SK-N-SH treated with all-trans-retinoic acid at 6 μM for 48 hours (cell line): ENCODE results near the gene PPT2.

ENCODE experiments used
- ATAC-seq: fragments of 200-7000 bp; cut with Tn5 transposase; 3 replicates; pipeline ENCODE4 v1.9.1; 2020; ENCODE audit warnings: mild to moderate bottlenecking, moderate library complexity
- BACH2 ChIP-seq: fragments of 250-450 bp; sonication (Bioruptor Pico); IDR thresholded peaks from 2 replicates; pipeline ENCODE4 v1.9.0; 2021; ENCODE audit warnings: mild to moderate bottlenecking, borderline replicate concordance
- CREB5 ChIP-seq: fragments of 250-450 bp; sonication (Bioruptor Pico); IDR thresholded peaks from 2 replicates; pipeline ENCODE4 v1.5.1; 2020; ENCODE audit warnings: low read depth, mild to moderate bottlenecking, moderate library complexity
- CSDC2 ChIP-seq: fragments of 250-450 bp; sonication (Bioruptor Pico); IDR thresholded peaks from 2 replicates; pipeline ENCODE4 v1.5.0; 2020; ENCODE audit warnings: mild to moderate bottlenecking, moderate library complexity
- CSRNP3 ChIP-seq: fragments of 250-450 bp; sonication (Bioruptor Pico); IDR thresholded peaks from 2 replicates; pipeline ENCODE4 v1.5.1; 2021; ENCODE audit warnings: mild to moderate bottlenecking, moderate library complexity
- ESRRG ChIP-seq: fragments of 250-450 bp; sonication (Bioruptor Pico); IDR thresholded peaks from 2 replicates; pipeline ENCODE4 v1.6.1; 2021; ENCODE audit warnings: mild to moderate bottlenecking
- ISL1 ChIP-seq: fragments of 250-450 bp; sonication (Bioruptor Pico); IDR thresholded peaks from 2 replicates; pipeline ENCODE4 v2.1.2; 2022; ENCODE audit warnings: mild to moderate bottlenecking, moderate library complexity
- PATZ1 ChIP-seq: fragments of 250-450 bp; sonication (Bioruptor Pico); IDR thresholded peaks from 2 replicates; pipeline ENCODE4 v1.8.0; 2020; ENCODE audit warnings: mild to moderate bottlenecking, moderate library complexity, borderline replicate concordance
- POU6F1 ChIP-seq: fragments of 250-450 bp; sonication (Bioruptor Pico); IDR thresholded peaks from 2 replicates; pipeline ENCODE4 v1.8.0; 2021; ENCODE audit warnings: low read depth, mild to moderate bottlenecking, moderate library complexity, borderline replicate concordance
- PPARA ChIP-seq: fragments of 250-450 bp; sonication (Bioruptor Pico); IDR thresholded peaks from 2 replicates; pipeline ENCODE4 v1.5.0; 2020; ENCODE audit warnings: mild to moderate bottlenecking, borderline replicate concordance
- RARB ChIP-seq: fragments of 250-450 bp; sonication (Bioruptor Pico); IDR thresholded peaks from 2 replicates; pipeline ENCODE4 v1.8.0; 2021; ENCODE audit warnings: mild to moderate bottlenecking, moderate library complexity
- SNAI2 ChIP-seq: fragments of 250-450 bp; sonication (Bioruptor Pico); IDR thresholded peaks from 2 replicates; pipeline ENCODE4 v1.5.0; 2020; ENCODE audit warnings: mild to moderate bottlenecking, moderate library complexity
- TCF4 ChIP-seq: fragments of 250-450 bp; sonication (Bioruptor Pico); IDR thresholded peaks from 2 replicates; pipeline ENCODE4 v1.8.0; 2021; ENCODE audit warnings: mild to moderate bottlenecking, moderate library complexity, borderline replicate concordance
- TOX ChIP-seq: fragments of 250-450 bp; sonication (Bioruptor Pico); IDR thresholded peaks from 2 replicates; pipeline ENCODE4 v1.8.0; 2021; ENCODE audit warnings: mild to moderate bottlenecking, moderate library complexity, borderline replicate concordance
- TSHZ2 ChIP-seq: fragments of 250-450 bp; sonication (Bioruptor Pico); IDR thresholded peaks from 2 replicates; pipeline ENCODE4 v1.5.0; 2020; ENCODE audit warnings: mild to moderate bottlenecking, moderate library complexity
- ZC3H10 ChIP-seq: fragments of 250-450 bp; sonication (Bioruptor Pico); IDR thresholded peaks from 2 replicates; pipeline ENCODE4 v1.5.1; 2021; ENCODE audit warnings: mild to moderate bottlenecking, moderate library complexity
- ZFP3 ChIP-seq: fragments of 250-450 bp; sonication (Bioruptor Pico); IDR thresholded peaks from 2 replicates; pipeline ENCODE4 v1.5.0; 2020; ENCODE audit warnings: mild to moderate bottlenecking, moderate library complexity
- ZFP30 ChIP-seq: fragments of 450-650 bp; formaldehyde crosslinking; IDR thresholded peaks from 2 replicates; pipeline ENCODE4 v1.5.0; 2022; ENCODE audit warnings: mild to moderate bottlenecking, moderate library complexity
- ZNF565 ChIP-seq: fragments of 450-650 bp; formaldehyde crosslinking; conservative IDR thresholded peaks from 2 replicates; pipeline ENCODE4 v1.5.0; 2020; ENCODE audit warnings: low read depth, mild to moderate bottlenecking, moderate library complexity
- ZNF70 ChIP-seq: fragments of 450-650 bp; formaldehyde crosslinking; IDR thresholded peaks from 2 replicates; pipeline ENCODE4 v1.5.0; 2020; ENCODE audit warnings: mild to moderate bottlenecking, moderate library complexity
- ZNF8 ChIP-seq: fragments of 450-650 bp; formaldehyde crosslinking; IDR thresholded peaks from 2 replicates; pipeline ENCODE4 v1.5.0; 2020; ENCODE audit warnings: mild to moderate bottlenecking, moderate library complexity

Gene PPT2

GRCh38 chr6:32203426-32204267 is 49.7 kb downstream of the PPT2 start:
- TF ChIP-seq ISL1 (CRISPR knock-in tag), result no peak
- TF ChIP-seq ZNF70 (CRISPR knock-in tag), result no peak
- TF ChIP-seq PATZ1 (CRISPR knock-in tag), result no peak
- TF ChIP-seq ZNF565 (CRISPR knock-in tag), result no peak
- TF ChIP-seq TSHZ2 (CRISPR knock-in tag), result no peak
- no peak for TF ChIP-seq PPARA (CRISPR knock-in tag)
- TF ChIP-seq TCF4, result no peak
- TF ChIP-seq ZC3H10 (CRISPR knock-in tag), result no peak
- TF ChIP-seq BACH2 (CRISPR knock-in tag), result no peak
- no peak for TF ChIP-seq CSRNP3 (CRISPR knock-in tag)
- no peak for TF ChIP-seq TOX
- TF ChIP-seq ZNF8 (CRISPR knock-in tag), result no peak
- TF ChIP-seq SNAI2 (CRISPR knock-in tag), result no peak
- TF ChIP-seq POU6F1, result no peak
- TF ChIP-seq CSDC2 (CRISPR knock-in tag), result no peak
- no peak for ATAC-seq

GRCh38 chr6:32204268-32204715 is 50.4 kb downstream of the PPT2 start:
- no peak for ATAC-seq
- TF ChIP-seq CSRNP3 (CRISPR knock-in tag) (no peak), SNAI2 (CRISPR knock-in tag) (no peak), ISL1 (CRISPR knock-in tag) (no peak), TOX (no peak), RARB (CRISPR knock-in tag) (no peak), POU6F1 (no peak), ZFP3 (CRISPR knock-in tag) (no peak), CREB5 (CRISPR knock-in tag) (no peak), PPARA (CRISPR knock-in tag) (no peak), BACH2 (CRISPR knock-in tag) (no peak), ESRRG (CRISPR knock-in tag) (no peak), PATZ1 (CRISPR knock-in tag) (no peak), ZFP30 (CRISPR knock-in tag) (no peak)
- TF ChIP-seq, all 23 proteins: peak for 0
